NCI-H82 treated with DMSO at 0.1 percent for 48 hours (cell line): ENCODE data around the gene GATA2.

ENCODE experiments used
- DNase-seq: peaks from one replicate; lab custom pipeline; 2025; ENCODE audit not compliant: unreplicated experiment; lab: John Stamatoyannopoulos, UW

Gene GATA2

DNA sequence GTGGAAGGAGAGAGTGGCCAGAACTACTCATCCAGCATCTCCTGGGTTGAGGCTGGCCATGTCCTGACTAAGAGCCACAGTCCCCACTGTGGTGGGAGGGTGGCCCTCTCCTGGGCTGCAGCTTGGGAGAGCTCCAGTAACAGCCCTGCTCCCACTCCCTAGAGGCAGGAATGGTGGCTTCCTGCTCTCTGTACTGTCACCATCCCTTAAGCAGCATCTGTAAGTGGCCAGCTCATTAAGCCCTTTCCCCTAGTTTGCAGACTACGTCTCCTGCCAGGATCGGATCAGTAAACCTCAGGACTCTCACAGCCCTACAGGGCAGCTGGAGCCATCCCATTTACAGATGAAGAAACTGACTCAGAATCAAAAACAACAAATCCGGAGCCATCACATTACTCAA is 56.8 kb downstream of the GATA2 start:
- no peak for DNase-seq

DNA sequence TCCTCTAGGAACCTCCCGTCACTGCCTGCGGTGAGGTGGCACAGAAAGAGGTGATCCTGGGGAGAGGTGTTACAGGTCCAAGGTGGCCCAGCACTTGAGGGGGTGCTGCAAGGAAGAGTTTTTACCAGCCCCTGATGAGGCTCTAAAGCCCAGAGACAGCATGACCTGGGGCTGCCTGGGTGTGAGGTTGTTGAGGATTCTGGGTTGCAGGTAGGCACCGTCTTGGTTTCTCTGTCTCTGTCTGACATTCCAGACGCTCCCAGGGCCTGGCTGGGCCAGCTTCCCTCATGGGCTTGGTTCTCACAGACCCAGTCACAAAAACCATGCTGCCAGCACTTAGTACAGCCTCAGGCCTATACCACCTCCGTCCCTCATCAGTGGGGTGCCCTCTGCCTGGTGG is 57.4 kb downstream of the GATA2 start:
- DNase-seq = no peak

DNA sequence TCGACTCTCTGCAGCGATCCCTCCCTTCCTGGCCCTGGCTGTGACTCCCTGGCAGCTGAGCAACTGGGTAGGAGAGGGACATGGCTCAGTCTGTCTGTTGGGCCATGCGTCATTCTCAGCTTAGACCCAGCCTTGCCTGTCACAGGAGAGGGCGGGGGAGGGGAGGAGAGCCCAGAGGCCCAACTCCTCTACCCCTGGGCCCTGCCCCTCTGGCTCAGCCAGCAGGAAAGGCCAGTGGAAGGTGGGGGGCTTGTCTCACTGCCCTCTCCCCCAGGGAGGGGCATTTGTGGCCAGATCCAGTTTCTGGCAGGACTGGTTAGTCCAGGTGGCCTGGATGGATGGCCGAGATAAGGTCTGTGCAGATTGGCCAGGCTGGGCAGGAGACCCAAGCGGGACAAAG is 57.9 kb downstream of the GATA2 start:
- no peak for DNase-seq

DNA sequence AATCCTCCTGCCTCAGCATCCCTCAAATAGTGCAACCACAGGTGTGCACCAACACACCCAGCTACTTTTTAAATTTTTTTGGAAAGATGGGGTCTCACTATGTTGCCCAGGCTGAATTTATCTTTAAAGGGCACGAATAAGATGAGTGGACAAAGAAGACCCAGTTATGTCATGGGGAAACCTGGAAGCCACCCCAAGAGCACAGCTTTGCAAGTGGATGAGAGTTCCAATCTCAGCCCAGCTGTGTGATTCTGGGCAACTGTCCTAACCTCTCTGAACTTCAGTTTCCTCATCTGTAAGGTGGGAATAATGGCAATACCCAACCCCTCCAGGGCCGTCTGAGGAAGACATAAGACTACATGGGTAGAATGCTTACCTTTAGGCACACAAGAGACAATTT is 58.5 kb downstream of the GATA2 start:
- no peak for DNase-seq

GRCh38 chr3:128433837-128434165 is 59.2 kb downstream of the GATA2 start:
- DNase-seq = no peak

GRCh38 chr3:128432971-128433836 is 59.8 kb downstream of the GATA2 start:
- DNase-seq = no peak

DNA sequence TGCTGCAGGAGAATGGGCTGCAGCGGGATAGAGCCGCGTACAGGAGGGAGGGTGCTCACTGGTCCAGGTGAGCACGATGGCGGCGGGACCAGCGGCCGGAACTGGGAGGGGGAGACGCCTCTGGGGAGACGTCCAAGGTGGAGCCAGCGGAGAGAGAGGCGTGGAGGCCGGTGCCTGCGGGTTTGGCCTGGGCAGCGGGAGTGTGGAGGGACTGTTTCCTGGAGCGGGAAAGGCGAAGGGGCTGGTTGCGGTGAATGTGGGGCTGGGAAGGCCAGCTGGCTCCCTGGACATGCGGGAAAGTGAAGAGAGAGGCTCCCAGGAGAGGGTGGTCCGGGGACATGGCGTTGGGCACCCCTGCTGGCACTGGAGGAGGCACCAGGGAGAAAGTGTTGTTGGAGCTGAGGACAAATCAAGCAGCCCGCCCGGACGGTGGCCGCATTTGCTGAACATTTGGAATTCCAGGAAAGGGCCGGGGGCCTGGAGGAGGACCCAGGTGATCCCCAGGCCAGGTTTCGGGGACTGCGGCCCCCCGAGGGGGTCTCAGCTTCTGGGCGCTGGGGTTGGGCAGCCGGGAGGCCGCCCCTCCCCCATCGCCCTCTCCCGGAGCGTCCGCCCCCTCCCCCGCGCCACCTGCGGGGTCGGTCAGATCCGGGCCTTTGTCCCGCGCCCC is 60.6 kb downstream of the GATA2 start:
- no peak for DNase-seq

GRCh38 chr3:128431803-128432300 is 61.1 kb downstream of the GATA2 start:
- no peak for DNase-seq

DNA sequence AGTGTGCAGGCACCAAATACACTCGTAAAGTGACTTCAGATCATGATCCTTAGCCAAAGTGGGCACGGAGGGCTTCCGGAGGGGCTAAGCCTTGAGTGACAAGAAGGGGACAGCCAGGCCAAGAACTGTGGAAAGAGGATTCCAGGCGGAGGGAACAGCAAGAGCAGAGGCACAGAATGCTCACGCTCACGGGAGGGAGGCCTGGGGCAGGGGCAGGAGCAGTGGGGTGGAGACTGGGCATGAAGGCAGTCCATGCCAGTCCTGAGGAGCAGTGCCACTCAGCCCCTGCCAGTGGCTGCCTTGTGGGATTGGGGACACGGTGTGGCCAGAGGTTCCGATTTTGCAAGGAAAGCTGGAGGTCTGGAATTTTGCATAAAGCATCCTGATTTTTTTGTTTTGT is 62.3 kb downstream of the GATA2 start:
- DNase-seq = no peak

GRCh38 chr3:128430301-128430700 is 62.7 kb downstream of the GATA2 start:
- DNase-seq = no peak

GRCh38 chr3:128429751-128430150 is 63.2 kb downstream of the GATA2 start:
- no peak for DNase-seq
